SK-N-SH (cell line): ENCODE measurements around the gene ETV6. TPM values are rescaled to one million over a fixed set of nuclear protein-coding genes. Genes with fewer than 3 reads are reported as not detected.

ENCODE experiments used
- CTCF ChIA-PET: fragments of 300-600, 350-600 bp; formaldehyde crosslinking; extraction: SDS; loops from one replicate; lab custom pipeline; 2021; lab: Yijun Ruan, JAX
- POLR2A ChIA-PET: fragments of 350-600 bp; sonication (Branson Sonifier 250); formaldehyde crosslinking; extraction: SDS; loops from one replicate; lab custom pipeline; 2020; ENCODE audit warnings: antibody characterized with exemption, inconsistent platforms; lab: Yijun Ruan, JAX
- DNase-seq: peaks from one replicate; pipeline ENCODE4 v3.0.0; 2012
- H2AFZ ChIP-seq: fragments of 200-600 bp; sonication (generic); 2 replicates; pipeline ENCODE4 v1.8.1; 2016; ENCODE audit warnings: antibody characterized with exemption, mild to moderate bottlenecking, low read depth
- H3F3A ChIP-seq: fragments of 200-600 bp; sonication (generic); replicated peaks from 2 replicates; pipeline ENCODE3; 2016; ENCODE audit warnings: antibody characterized with exemption, mild to moderate bottlenecking; ENCODE audit not compliant: insufficient read depth
- H3K27ac ChIP-seq, 2 experiments: fragments of 200-500 bp in 1 of 2; fragments of 200-600 bp in 1 of 2; sonication (Bioruptor generic) in 1 of 2; sonication (generic), shearing (Covaris generic) in 1 of 2; 2 replicates each; pipeline versions ENCODE4 v1.5.1 to v1.6.1; 2014 to 2016; ENCODE audit warnings: low read depth in 2 of 2, inconsistent platforms in 1 of 2, low read length in 1 of 2, mild to moderate bottlenecking in 1 of 2, mixed read lengths in 1 of 2
- H3K27me3 ChIP-seq: fragments of 200-600 bp; sonication (generic), shearing (Covaris generic); 2 replicates; pipeline ENCODE4 v1.6.1; 2016; ENCODE audit warnings: mixed run types; ENCODE audit not compliant: insufficient read depth
- H3K36me3 ChIP-seq, 2 experiments: fragments of 200-500 bp in 1 of 2; fragments of 200-600 bp in 1 of 2; sonication (Bioruptor generic) in 1 of 2; sonication (generic) in 1 of 2; replicated peaks in 1 of 2; 2 replicates each; pipeline versions ENCODE3 to v1.5.1; 2014 to 2016; ENCODE audit warnings: low read length in 1 of 2, mild to moderate bottlenecking in 1 of 2; ENCODE audit not compliant: insufficient read depth in 2 of 2, control insufficient read depth in 1 of 2
- H3K4me1 ChIP-seq, 2 experiments: fragments of 200-500 bp in 1 of 2; fragments of 200-600 bp in 1 of 2; sonication (Bioruptor generic) in 1 of 2; sonication (generic), shearing (Covaris generic) in 1 of 2; 2 replicates each; pipeline versions ENCODE4 v1.5.1 to v1.6.1; 2014 to 2016; ENCODE audit warnings: low read depth in 1 of 2, low read length in 1 of 2, mixed run types in 1 of 2; ENCODE audit not compliant: insufficient read depth in 2 of 2, control insufficient read depth in 1 of 2
- H3K4me2 ChIP-seq: fragments of 200-600 bp; sonication (generic), shearing (Covaris generic); 2 replicates; pipeline ENCODE4 v1.6.1; 2017; ENCODE audit warnings: mixed run types
- H3K4me3 ChIP-seq, 2 experiments: fragments of 200-500 bp in 1 of 2; fragments of 200-600 bp in 1 of 2; sonication (Bioruptor generic) in 1 of 2; sonication (generic), shearing (Covaris generic) in 1 of 2; 2 replicates each; pipeline versions ENCODE4 v1.5.1 to v1.8.1; 2014 to 2016; ENCODE audit warnings: low read depth in 2 of 2, inconsistent platforms in 1 of 2, low read length in 1 of 2, mild to moderate bottlenecking in 1 of 2, mixed read lengths in 1 of 2, moderate library complexity in 1 of 2
- H3K79me2 ChIP-seq: fragments of 200-600 bp; sonication (generic); 2 replicates; pipeline ENCODE4 v1.8.1; 2017; ENCODE audit warnings: mild to moderate bottlenecking; ENCODE audit not compliant: insufficient read depth
- H3K9ac ChIP-seq: fragments of 200-600 bp; sonication (generic); 2 replicates; pipeline ENCODE4 v1.6.1; 2017; ENCODE audit warnings: mixed run types
- H3K9me2 ChIP-seq: fragments of 200-600 bp; sonication (generic); 2 replicates; pipeline ENCODE4 v1.6.1; 2017; ENCODE audit warnings: mixed run types
- H3K9me3 ChIP-seq: fragments of 200-600 bp; sonication (generic); 2 replicates; pipeline ENCODE4 v1.6.1; 2017; ENCODE audit warnings: mixed run types, mild to moderate bottlenecking, moderate library complexity
- H4K20me1 ChIP-seq: fragments of 200-600 bp; sonication (generic); 2 replicates; pipeline ENCODE4 v1.6.1; 2017; ENCODE audit warnings: mild to moderate bottlenecking, mixed run types; ENCODE audit not compliant: insufficient read depth
- CHD2 ChIP-seq: fragments of 150-350 bp; IDR thresholded peaks from 2 replicates; pipeline ENCODE4 v1.6.1; 2018; ENCODE audit warnings: low read length; ENCODE audit not compliant: partially characterized antibody
- FOSL2 ChIP-seq: IDR thresholded peaks from 2 replicates; pipeline ENCODE4 v1.4.0; 2012; ENCODE audit warnings: low read depth, mild to moderate bottlenecking, moderate library complexity, borderline replicate concordance
- FOXJ3 ChIP-seq: sonication (generic); formaldehyde crosslinking; IDR thresholded peaks from 2 replicates; pipeline ENCODE4 v1.5.1; 2020; ENCODE audit warnings: mild to moderate bottlenecking, missing genetic modification reagents
- JUND ChIP-seq: IDR thresholded peaks from 2 replicates; pipeline ENCODE4 v1.4.0; 2012
- MXI1 ChIP-seq: IDR thresholded peaks from 2 replicates; pipeline ENCODE4 v1.6.1; 2012; ENCODE audit warnings: mild to moderate bottlenecking, low read depth, low read length, improper control_type of control experiment
- REST ChIP-seq: IDR thresholded peaks from 2 replicates; pipeline ENCODE4 v1.6.1; 2012; ENCODE audit warnings: mild to moderate bottlenecking, low read depth, low read length, moderate library complexity
- TEAD4 ChIP-seq: IDR thresholded peaks from 2 replicates; pipeline ENCODE4 v1.4.0; 2012; ENCODE audit warnings: mild to moderate bottlenecking, borderline replicate concordance; ENCODE audit not compliant: insufficient read depth
- WGBS: methylation state at CpG from one replicate; pipeline ENCODE4 v1.1.6; 2017; ENCODE audit warnings: low lambda C conversion rate; 5-methylcytosine and 5-hydroxymethylcytosine counted together
- polyA plus RNA-seq, 3 experiments: library from polyadenylated mRNA; depleted of rRNA; stranded (reverse); fragments of >200 nt; gene quantifications; 2 replicates each; pipeline ENCODE4 v1.2.3, GENCODE V29; 2012

The ETV6 gene
- polyA plus RNA-seq, 1 of the 3 experiments (the other 2 are of a cell fraction) = 4.0 TPM

- TF ChIP-seq REST = no peak
- TF ChIP-seq, all 33 proteins: peak for 0
These were observed 150.0 kb downstream of the ETV6 start (continued) for GRCh38 chr12:11799502-11799873.

- H3K4me1 ChIP-seq = peaks cover 0 to 25% of the 10 kb centered on the region in 2 experiments; a peak in 2 of 4 replicates
- no peak overlapping the region for H3K27ac ChIP-seq
- H3K9me3 ChIP-seq = no peaks in the 10 kb centered on the region
- no peak overlapping the region for H2AFZ ChIP-seq
- ChIA-PET POLR2A (no interaction called here), CTCF (no interaction called here)
- H3F3A ChIP-seq = peaks cover 21% of the 10 kb centered on the region
- TF ChIP-seq TEAD4 (no peak), FOSL2 (no peak), CHD2 (no peak)
- H3K4me2 ChIP-seq = no peak overlapping the region
- H3K27me3 ChIP-seq = no peaks in the 10 kb centered on the region
- peaks cover 24% of the 10 kb centered on the region; the same call in 1 of the 2 replicates for H3K79me2 ChIP-seq
- 83% methylated on average over 5 of the region's 5 CpGs for whole genome bisulfite sequencing
- DNase-seq = no peak
- H3K36me3 ChIP-seq = peaks cover 4 to 5% of the 10 kb centered on the region in 2 experiments
- no peaks in the 10 kb centered on the region for H3K9me2 ChIP-seq
- H3K9ac ChIP-seq = no peak overlapping the region
- H3K4me3 ChIP-seq = no peak overlapping the region
- no peaks in the 10 kb centered on the region for H4K20me1 ChIP-seq
These were observed 152.2 kb downstream of the ETV6 start for GRCh38 chr12:11801643-11802042.

- POLR2A ChIA-PET = no interaction called here
These were observed 154.7 kb downstream of the ETV6 start for GRCh38 chr12:11804130-11804529.

More at GRCh38 chr12:11804130-11804529, 154.7 kb downstream of the ETV6 start:
- WGBS = 96% methylated on average over 1 of the region's 1 CpG
- Histone ChIP-seq H3K27me3 (no peaks in the 10 kb centered on the region), H4K20me1 (no peaks in the 10 kb centered on the region), H3K9me3 (no peaks in the 10 kb centered on the region), H3K9me2 (no peaks in the 10 kb centered on the region), H3K4me1 (peaks cover 0 to 4% of the 10 kb centered on the region in 2 experiments; a peak in 1 of 4 replicates), H3K36me3 (peaks cover 4 to 5% of the 10 kb centered on the region in 2 experiments), H3K4me3 (no peak overlapping the region), H3K9ac (no peak overlapping the region), H3F3A (no peaks in the 10 kb centered on the region), H2AFZ (no peak overlapping the region), H3K79me2 (peaks cover 33% of the 10 kb centered on the region; the same call in 1 of the 2 replicates), H3K27ac (no peak overlapping the region), H3K4me2 (no peak overlapping the region)
- TF ChIP-seq MXI1 (no peak), JUND (no peak), FOXJ3 (no peak), CHD2 (no peak)
- CTCF ChIA-PET = interaction anchor here (1.0 kb wide), 1 partner anchor 9 kb away, joined by 4 read pairs; no protein-coding TSS in a partner anchor
- no peak for DNase-seq
